ENCODE data around the gene OSBP.
A peak's percentile ranks its signal among the peaks of the same experiment; 100 is the strongest.
"Not testable (repeated sequence)": the region's sequence is repeated elsewhere in the genome, so short reads cannot be mapped to it uniquely, and the experiment has no call there.

Gene OSBP, protein sequence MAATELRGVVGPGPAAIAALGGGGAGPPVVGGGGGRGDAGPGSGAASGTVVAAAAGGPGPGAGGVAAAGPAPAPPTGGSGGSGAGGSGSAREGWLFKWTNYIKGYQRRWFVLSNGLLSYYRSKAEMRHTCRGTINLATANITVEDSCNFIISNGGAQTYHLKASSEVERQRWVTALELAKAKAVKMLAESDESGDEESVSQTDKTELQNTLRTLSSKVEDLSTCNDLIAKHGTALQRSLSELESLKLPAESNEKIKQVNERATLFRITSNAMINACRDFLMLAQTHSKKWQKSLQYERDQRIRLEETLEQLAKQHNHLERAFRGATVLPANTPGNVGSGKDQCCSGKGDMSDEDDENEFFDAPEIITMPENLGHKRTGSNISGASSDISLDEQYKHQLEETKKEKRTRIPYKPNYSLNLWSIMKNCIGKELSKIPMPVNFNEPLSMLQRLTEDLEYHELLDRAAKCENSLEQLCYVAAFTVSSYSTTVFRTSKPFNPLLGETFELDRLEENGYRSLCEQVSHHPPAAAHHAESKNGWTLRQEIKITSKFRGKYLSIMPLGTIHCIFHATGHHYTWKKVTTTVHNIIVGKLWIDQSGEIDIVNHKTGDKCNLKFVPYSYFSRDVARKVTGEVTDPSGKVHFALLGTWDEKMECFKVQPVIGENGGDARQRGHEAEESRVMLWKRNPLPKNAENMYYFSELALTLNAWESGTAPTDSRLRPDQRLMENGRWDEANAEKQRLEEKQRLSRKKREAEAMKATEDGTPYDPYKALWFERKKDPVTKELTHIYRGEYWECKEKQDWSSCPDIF

DNA sequence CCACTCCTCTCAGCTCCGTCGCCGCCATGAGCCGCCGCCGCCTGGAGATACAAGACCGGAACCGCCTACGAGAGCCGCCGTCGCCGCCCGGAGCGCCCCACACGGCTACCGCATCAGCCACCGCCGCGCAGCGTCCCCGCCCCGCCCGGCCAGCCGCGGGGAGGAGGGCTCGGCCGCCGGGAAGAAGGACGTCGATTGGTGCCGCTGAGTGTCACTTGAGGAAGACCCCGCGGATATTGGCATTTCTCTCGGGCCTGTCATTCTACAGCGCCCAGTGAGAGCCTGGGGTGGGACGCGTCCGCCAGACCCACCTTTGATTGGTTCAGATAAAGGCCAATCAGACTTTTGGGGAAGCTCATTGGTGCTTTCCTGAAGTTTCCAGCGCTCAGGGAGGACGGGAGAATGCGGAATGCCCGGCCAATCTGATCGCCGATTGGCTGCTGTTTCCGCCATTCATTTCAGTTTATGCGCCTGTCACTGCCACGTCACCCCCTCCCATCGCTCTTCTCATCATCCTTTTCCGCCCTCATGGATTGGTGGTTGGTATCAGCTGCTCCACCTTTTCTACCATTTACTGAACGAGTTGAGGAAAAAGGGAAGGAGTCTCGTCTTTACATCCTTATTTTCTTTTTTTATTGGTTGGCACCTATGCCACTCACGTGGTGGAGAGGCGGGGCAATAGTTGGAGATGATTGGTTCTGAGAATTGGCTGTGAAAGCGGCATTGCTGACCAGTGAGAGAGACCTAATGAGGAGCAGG is at the start of gene OSBP:
Gene OSBP, minus strand, starts transcription at position 138 of the 759 bp plus-strand sequence. Its CDS starts 110 bp downstream, at position 28.
- DNase-seq (ENCODE audit: low read depth in 2 of 2): peak; percentile 97

DNA sequence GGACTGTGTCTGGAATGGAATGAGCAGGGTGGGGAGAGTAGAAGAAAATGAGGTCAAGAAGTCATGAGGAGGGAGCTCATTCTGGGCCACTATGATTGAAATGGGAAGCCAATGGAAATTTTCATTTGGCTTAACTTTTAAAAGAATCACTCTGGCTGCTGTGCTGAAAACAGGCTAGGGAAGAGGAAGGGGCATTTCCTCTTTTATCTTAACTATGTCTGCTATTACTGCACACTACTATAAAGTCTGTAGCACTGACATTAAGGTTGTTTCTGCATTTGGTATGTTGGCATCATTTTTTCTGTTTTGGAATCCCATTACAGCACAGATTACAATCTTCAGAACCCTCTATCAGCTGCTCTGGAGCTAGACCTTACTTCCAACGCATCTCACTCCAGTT is 45.0 kb upstream of the OSBP start:
- no peak for DNase-seq (ENCODE audit: low read depth in 2 of 2)

DNA sequence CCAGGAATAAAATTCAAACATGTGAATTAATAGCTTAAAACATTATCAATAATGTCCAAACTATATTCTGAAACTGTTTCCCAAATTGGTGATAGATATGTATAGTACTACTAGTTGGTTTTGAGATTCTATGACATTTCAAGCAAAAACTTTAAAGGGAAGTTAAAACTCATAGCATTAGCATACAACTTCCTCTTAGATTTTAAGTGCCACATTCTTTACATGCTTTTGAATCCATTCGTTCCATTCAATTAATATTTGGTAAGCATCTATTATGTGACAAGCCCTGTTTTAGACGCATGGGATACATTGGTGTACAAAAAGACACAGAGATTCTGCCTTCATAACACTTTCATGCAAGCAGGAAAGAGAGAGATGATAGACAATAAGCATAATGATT is 44.4 kb upstream of the OSBP start:
- DNase-seq (ENCODE audit: low read depth in 2 of 2): no peak

DNA sequence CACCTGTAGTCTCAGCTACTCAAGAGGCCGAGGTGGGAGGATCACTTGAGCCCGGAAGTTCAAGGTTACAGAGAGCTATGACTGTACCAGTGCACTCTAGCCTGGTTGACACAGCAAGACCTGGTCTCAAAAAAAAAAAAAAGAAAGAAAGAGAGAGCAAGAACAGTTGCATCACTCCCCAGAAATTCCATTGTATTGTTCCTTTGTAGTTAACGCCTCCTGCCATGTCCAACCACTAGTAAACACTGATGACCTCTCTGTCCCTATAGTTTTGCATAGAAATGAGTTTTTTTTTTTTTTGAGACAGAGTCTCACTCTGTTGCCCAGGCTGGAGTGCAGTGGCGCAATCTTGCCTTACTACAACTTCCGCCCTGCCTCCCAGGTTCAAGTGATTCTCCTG is 42.5 kb upstream of the OSBP start:
- DNase-seq (ENCODE audit: low read depth in 2 of 2): no peak

DNA sequence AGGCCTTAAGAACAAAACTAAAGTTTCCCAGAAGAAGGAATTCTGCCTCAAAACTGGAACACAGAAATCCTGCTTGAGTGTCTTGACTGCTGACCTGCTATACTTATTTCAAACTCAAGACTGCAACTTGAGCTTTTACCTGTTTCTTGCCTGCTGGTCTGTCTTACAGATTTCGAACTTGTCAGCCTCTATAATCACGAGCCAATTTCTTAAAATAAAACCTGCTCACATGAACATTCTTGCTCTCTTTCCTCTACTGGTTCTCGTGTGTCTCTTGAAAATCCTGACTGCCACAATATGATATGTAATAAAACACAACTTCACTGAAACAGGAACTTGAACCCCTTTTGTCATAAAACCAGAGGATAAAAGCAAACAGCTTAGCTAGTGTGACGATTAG is 39.3 kb upstream of the OSBP start:
- no peak for DNase-seq (ENCODE audit: low read depth in 2 of 2)

DNA sequence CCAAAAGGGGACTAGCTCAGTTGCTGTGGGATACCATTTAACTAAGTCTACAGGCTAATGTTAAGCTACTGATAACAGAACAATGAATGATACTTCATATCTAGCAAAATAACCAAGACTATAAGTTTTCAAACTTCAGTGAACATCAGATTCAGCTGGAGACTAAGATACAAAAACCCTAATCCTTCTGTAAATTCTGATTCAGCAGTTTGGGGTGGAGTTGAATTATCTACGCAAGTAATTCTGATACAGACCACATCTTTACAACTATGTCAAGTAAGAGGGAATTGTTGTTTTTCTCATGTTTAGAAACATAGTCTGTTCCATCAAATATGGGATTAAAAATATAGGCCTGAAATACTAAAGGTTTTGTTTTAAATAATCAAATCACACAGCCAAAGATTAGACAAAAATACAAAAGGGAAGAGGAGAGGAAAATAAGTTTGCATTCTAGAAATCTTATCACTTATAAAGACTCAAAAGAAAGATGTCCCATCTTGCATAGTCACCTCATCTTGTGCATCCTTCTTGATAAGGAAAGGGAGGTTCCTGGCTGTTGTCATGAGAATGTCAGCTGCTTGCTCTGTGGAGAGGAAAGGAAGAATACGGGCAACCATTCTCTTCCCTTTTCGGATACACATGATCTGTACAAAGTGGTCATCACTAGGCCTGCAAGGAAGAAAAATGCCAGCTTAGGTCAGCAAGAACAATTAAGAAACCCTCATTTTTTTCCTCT is 31.8 kb upstream of the OSBP start:
- DNase-seq (ENCODE audit: low read depth in 2 of 2): no peak

DNA sequence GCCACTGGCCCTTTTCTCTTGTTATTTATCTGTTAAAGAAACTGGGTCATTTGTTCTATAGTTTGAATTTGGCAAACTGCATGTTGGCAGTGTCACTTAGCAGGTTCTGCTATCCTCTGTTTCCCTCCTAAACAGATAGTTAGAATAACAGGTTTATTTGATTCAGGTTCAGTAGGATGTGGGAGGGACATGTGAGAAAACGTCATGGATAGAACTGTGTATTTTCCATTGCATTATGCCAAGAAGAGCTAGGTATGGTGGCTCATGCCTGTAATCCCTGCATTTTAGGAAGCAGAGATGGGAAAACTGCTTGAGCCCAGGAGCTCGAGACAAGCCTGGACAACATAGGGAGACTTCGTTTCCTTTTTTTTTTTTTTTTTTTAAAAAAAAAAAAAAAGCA is 29.0 kb upstream of the OSBP start:
- no peak for DNase-seq (ENCODE audit: low read depth in 2 of 2)

DNA sequence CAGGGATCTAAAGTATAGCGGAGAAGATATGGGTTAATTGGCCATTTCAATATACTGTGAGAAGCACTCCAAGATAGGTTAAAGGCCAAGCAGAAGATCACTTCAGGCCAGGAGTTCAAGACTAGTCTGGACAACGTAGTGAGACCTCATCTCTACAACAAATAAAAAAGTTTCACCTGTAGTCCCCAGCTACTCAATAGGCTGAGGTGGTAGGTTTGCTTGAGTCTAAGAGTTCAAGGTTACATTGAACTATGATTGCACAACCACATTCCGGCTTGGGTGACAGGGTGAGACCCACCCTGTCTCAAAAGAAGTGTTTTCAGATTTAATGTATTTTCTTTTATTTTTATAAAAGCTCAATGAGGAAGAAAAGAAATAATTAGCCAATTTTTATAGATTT is 27.8 kb upstream of the OSBP start:
- no peak for DNase-seq (ENCODE audit: low read depth in 2 of 2)

DNA sequence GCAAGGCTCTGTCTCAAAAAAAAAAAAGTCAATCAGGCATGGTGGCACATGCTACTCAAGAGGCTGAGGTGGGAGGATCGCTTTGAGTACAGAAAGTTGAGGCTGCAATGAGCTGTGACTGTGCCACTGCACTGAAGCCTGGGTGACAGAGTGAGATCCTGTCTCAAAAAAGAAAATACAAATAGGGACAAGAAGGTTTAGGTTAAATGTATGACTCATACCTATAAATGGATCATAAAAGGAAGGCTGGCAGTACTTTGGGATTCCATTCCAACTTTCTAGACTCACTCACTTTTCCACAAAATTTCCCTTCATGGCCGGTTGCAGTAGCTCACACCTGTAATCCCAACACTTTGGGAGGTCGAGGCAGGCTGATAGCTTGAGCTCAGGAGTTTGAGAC is 25.6 kb upstream of the OSBP start:
- no peak for DNase-seq (ENCODE audit: low read depth in 2 of 2)

DNA sequence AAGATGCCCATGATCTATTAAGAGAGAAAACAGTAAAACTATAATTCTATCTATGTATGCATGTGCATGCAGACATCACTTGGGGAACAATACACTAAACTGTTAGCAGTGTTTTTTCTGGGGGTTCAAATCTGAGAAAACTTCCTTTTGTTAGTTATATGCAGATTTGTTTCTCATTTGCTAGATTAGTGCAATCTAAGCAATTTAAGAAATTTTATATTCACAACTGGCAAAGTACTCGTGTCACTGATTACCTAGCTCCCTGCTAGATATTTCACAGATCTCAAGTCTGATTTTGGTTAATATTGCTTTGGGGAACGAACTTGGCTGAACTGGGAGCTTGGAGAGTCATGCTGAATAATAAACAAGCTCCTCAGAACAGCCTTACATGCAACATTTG is 14.9 kb upstream of the OSBP start:
- DNase-seq (ENCODE audit: low read depth in 2 of 2): no peak

DNA sequence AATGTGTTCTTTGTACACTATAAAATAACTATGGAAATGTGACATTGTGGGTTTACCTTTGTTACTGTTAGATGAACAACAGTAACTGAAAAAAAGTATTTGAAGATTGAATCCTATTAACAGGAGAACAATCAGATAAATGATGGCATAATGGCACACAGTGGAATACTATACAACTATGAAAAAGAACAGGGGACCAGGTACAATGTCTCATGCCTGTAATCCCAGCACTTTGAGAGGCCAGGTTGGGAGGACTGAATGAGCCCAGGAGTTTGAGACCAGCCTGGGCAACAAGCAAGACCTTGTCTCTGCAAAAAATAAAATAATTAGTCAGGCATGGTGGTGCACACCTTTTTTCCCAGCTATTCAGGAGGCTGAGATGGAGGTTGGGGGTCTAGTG is 14.4 kb upstream of the OSBP start:
- no peak for DNase-seq (ENCODE audit: low read depth in 2 of 2)

DNA sequence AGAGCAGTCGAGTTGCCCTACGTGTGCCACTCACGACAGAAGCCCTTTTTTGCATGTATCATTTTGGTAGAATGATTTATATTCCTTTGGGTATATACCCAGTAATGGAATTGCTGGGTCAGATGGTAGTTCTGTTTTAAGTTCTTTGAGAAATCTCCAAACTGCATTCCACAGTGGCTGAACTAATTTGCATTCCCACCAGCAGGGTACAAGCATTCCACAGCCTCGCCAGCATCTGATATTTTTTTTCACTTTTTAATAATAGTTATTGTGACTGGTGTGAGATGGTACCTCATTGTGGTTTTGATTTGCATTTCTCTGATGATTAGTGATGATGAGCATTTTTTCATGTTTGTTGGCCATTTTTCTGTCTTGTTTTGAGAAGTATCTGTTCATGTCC is 11.4 kb upstream of the OSBP start:
- not testable (repeated sequence) for DNase-seq (ENCODE audit: low read depth in 2 of 2)

DNA sequence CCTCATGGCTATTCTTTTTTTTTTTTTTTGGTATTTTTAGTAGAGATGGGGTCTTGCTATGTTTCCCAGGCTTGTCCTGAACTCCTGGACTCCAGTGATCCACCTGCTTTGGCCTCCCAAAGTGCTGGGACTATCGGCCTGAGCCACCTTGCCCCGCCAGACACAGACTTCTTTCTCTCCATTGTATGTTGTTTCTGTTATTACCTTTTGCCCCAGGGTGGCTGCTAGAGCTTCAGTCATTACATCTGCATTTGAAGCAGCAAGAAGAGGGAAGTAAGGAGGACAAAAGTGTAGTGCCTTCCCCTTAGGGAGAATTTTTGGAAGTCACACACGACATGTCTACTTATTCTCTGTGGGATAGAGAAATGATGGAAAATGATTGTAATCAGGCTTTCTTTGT is 10.1 kb upstream of the OSBP start:
- DNase-seq (ENCODE audit: low read depth in 2 of 2): no peak

DNA sequence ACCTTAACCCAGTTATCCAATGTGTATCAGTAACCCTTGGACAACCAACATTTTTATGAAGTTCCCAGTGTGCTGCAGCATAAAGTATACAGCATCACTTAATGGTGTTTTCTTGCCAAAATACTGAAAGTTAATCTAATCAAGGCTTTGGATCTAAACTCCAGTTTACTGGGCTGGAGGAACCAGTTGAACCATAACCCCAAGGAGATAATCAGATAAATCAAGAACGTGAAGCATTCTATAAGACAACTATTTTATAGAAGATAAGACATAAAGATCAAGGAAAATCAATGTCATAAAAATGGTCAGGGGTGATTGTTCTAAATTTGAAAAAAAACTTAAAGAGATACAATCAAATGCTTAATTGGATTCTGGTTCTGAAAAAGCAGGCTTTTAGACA is 2.3 kb upstream of the OSBP start:
- no peak for DNase-seq (ENCODE audit: low read depth in 2 of 2)

DNA sequence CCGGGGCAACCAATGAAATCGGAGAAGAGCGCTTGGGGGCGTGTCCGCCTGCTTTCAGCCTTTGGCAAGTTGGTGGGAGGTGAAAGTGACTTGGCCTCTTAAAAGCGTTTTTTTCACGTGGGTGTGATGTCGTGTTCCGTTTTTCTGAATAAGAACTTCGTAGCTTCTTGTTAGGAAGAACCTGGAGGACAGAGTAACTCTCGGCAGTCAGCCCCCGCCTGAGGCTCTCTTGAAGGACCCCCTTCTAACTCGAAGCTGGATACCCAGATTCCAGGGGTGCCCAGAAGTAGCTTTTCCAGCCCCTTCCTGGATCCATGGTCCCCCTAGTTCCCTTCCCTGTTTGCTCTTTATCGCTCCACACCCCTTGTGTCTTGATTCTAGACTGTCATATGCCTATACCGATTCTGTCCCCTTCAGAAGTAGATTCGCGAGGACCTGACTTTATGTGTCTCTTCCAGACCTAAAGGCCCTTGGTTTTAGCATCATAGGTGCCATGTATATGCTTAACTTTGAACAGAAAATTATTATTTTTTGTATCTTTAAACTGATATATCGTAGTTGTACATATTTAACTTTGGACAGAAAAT is 915 bp upstream of the OSBP start:
- no peak for DNase-seq (ENCODE audit: low read depth in 2 of 2)

DNA sequence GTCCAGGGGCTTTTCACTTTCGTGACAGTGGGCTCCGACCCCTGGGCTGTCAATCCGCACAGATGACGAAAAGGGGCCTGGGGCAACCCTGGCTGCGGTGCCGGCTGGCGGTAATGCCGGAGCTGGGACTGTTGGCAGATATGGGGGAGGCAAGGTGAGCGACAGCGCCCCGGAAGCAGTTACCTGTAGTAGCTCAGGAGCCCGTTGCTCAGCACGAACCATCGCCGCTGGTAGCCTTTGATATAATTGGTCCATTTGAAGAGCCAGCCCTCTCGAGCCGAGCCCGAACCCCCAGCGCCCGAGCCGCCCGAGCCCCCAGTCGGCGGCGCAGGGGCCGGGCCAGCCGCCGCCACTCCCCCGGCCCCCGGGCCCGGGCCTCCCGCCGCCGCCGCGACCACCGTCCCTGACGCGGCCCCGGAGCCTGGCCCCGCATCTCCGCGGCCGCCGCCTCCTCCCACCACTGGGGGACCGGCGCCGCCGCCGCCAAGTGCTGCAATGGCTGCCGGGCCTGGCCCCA is 396 bp downstream of the OSBP start:
- peak; percentile 23 to 35 for DNase-seq (ENCODE audit: low read depth in 2 of 2)

DNA sequence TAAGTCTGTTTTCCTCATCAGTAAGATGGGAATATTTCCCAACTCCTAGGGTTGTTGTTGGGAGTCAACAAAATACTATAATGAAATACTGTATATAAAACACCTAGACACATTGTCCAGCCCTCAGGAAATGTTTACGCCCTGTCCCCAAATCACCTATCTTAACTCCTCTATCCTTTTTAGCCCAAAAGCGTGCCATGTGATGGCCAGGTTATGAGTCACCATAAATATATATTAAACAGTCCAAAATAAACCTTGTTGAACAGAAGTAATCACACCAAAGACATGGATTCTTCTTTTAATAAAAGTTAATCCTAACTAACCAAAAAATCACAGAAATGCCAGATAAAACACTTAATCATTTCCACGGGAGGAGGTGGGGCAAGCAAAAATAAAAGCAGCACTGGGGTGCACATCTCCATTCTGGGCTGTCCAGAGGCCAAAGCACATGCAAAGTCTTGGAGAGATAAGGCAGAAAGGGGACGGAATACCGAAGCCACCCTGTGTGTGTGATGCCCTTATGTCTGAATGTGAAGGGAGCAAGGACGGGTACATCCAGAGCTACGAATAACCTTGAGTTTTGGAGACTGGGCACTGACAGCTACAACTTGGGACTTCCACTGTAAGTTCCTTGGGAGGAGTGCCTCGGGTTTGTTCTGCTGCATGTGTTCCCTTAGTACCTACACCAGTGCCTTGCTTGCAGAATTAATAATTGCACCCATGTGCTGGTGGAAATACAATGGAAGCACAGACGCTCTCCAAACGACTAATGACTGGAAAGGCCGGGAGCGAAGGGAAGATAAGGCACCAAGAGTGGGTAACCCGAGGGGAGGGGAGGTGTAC is 1.1 kb downstream of the OSBP start:
- no peak for DNase-seq (ENCODE audit: low read depth in 2 of 2)

DNA sequence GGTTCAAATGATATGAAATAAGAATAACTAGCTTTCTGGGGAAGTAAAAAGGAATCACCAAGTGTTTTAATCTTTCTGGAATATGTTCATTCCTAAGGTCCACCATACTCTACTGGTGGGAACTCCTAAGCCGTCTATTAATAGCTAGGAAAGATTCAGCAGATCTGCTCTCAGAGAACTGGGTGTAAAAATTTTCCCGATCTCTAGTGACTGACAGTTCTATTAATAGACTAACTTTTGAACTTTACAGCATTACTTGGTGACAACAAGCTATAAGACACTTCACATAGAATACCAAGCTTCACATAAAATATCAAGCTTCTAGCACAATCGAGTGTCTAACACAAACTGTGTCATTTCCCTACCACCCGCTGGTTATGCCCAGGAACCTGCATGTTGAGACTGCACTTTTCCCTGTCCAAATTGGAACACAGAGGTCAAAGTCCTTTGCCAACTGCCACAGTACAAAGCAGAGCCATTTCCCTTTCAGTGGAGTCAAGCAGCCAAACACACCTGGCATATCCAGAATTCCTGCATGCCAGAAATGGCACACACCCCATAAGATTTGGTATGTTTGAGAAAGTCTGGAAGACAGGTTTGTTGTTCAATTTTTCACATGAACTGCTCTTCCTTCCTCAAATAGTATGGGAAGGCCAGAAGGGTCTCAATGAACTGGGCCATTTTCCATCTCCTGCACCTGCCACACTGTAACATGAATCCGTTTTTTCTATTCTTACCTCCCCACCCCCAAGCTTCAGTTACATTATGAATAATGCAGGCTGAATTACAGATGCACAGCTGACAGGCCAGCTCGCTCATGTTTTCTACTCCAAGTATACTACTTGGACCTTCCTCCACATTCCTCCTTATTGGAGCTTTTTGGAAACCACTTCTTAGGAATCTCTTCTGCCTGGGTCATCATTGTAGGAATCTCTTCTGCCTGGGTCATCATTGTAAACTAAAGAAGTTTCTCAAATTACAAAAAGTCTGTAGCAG is 3.7 kb downstream of the OSBP start:
- no peak for DNase-seq (ENCODE audit: low read depth in 2 of 2)

DNA sequence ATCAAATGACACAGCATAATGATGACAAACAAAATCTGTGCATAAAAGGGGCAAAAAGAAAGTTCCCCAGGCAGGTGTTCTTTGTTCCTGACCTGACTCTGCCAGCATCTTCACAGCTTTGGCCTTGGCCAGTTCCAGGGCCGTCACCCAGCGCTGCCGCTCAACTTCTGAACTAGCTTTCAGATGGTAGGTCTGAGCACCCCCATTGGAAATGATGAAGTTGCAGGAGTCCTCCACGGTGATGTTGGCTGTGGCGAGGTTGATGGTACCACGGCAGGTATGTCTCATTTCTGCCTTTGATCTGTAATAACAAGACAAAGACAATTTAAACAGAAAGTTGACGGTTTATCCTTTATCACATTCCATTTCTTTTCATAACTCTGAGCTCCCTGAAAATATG is 5.3 kb downstream of the OSBP start:
- no peak for DNase-seq (ENCODE audit: low read depth in 2 of 2)

Measured in activated CD8-positive, alpha-beta memory T cell treated with anti-CD3 and anti-CD28 coated beads for 4 hours (primary cell).